IMR-90 (cell line): ENCODE data around the gene EDC4. TPM values are rescaled to one million over a fixed set of nuclear protein-coding genes. Genes with fewer than 3 reads are reported as not detected.

ENCODE experiments used
- ATAC-seq: fragments of 200-7000 bp; cut with Tn5 transposase; 2 replicates; pipeline ENCODE4 v1.9.1; 2020; ENCODE audit warnings: low read depth, mild to moderate bottlenecking, moderate library complexity
- BruUV-seq: library from RNA; stranded (reverse); fragments of 400-500 nt; replicated peaks from 2 replicates; lab custom pipeline; 2021; lab: Mats Ljungman, UMichigan
- CTCF ChIA-PET: fragments of 300-600 bp; formaldehyde crosslinking; extraction: SDS; loops from one replicate; lab custom pipeline; 2021; ENCODE audit warnings: antibody characterized with exemption; lab: Yijun Ruan, JAX
- POLR2A ChIA-PET: fragments of 300-600 bp; sonication (Branson Sonifier 250); formaldehyde crosslinking; loops from one replicate; lab custom pipeline; 2022; ENCODE audit warnings: antibody characterized with exemption; ENCODE audit not compliant: unreplicated experiment; lab: Charles Lee
- DNase-seq: peaks from one replicate; pipeline ENCODE4 v3.0.0; 2013
- H2AFZ ChIP-seq: replicated peaks from 2 replicates; pipeline ENCODE3; 2013; ENCODE audit warnings: low read length, mild to moderate bottlenecking; ENCODE audit not compliant: poor library complexity
- H2AK5ac ChIP-seq: 2 replicates; pipeline ENCODE4 v1.6.1; 2013; ENCODE audit warnings: low read depth, low read length, inconsistent platforms
- H2AK9ac ChIP-seq: replicated peaks from 2 replicates; pipeline ENCODE3; 2013; ENCODE audit warnings: mild to moderate bottlenecking, low read depth, low read length, moderate library complexity; ENCODE audit not compliant: poor library complexity
- H2BK120ac ChIP-seq: 2 replicates; pipeline ENCODE4 v1.6.1; 2013; ENCODE audit warnings: low read depth, low read length, inconsistent platforms
- H2BK15ac ChIP-seq: 3 replicates; pipeline ENCODE4 v1.6.1; 2013; ENCODE audit warnings: low read depth, low read length, inconsistent platforms
- H2BK20ac ChIP-seq: 2 replicates; pipeline ENCODE4 v1.6.1; 2013; ENCODE audit warnings: low read depth, mild to moderate bottlenecking, inconsistent platforms, low read length, moderate library complexity
- H2BK5ac ChIP-seq: 2 replicates; pipeline ENCODE4 v1.6.1; 2013; ENCODE audit warnings: mild to moderate bottlenecking, low read depth, low read length, inconsistent platforms; ENCODE audit not compliant: poor library complexity, severe bottlenecking
- H3K14ac ChIP-seq: replicated peaks from 2 replicates; pipeline ENCODE4 v1.6.1; 2013; ENCODE audit warnings: low read depth, low read length, inconsistent platforms
- H3K18ac ChIP-seq: 2 replicates; pipeline ENCODE4 v1.6.1; 2013; ENCODE audit warnings: low read depth, low read length, control low read depth
- H3K23ac ChIP-seq: 2 replicates; pipeline ENCODE4 v1.6.1; 2013; ENCODE audit warnings: low read depth, low read length, inconsistent platforms
- H3K27ac ChIP-seq: 2 replicates; pipeline ENCODE4 v1.5.1; 2013; ENCODE audit warnings: mild to moderate bottlenecking, control low read depth, low read length; ENCODE audit not compliant: insufficient read depth
- H3K27me3 ChIP-seq: 2 replicates; pipeline ENCODE4 v1.6.1; 2013; ENCODE audit warnings: low read length; ENCODE audit not compliant: control insufficient read depth, insufficient read depth
- H3K36me3 ChIP-seq: 2 replicates; pipeline ENCODE4 v1.6.1; 2013; ENCODE audit warnings: low read length, mixed read lengths; ENCODE audit not compliant: control insufficient read depth, insufficient read depth
- H3K4ac ChIP-seq: 2 replicates; pipeline ENCODE4 v1.6.1; 2013; ENCODE audit warnings: low read depth, low read length, inconsistent platforms
- H3K4me1 ChIP-seq: 2 replicates; pipeline ENCODE4 v1.6.1; 2013; ENCODE audit warnings: low read length, mixed read lengths; ENCODE audit not compliant: control insufficient read depth, insufficient read depth
- H3K4me2 ChIP-seq: 2 replicates; pipeline ENCODE4 v1.6.1; 2013; ENCODE audit warnings: low read depth, mild to moderate bottlenecking, control low read depth, low read length, moderate library complexity
- H3K4me3 ChIP-seq: 2 replicates; pipeline ENCODE4 v1.5.1; 2013; ENCODE audit warnings: low read depth, mild to moderate bottlenecking, control low read depth, low read length, moderate library complexity; ENCODE audit not compliant: insufficient read depth
- H3K56ac ChIP-seq: 2 replicates; pipeline ENCODE4 v1.6.1; 2013; ENCODE audit warnings: low read length, inconsistent platforms; ENCODE audit not compliant: insufficient read depth; ENCODE audit errors: extremely low read depth
- H3K79me1 ChIP-seq, 2 experiments: 2 replicates each; pipeline ENCODE4 v1.6.1; 2013; ENCODE audit warnings: low read length in 2 of 2, inconsistent platforms in 1 of 2, low read depth in 1 of 2
- H3K9ac ChIP-seq: 2 replicates; pipeline ENCODE4 v1.6.1; 2013; ENCODE audit warnings: low read depth, low read length, control low read depth
- H3K9me1 ChIP-seq: 2 replicates; pipeline ENCODE4 v1.6.1; 2013; ENCODE audit warnings: low read length, inconsistent platforms; ENCODE audit not compliant: insufficient read depth
- H3K9me3 ChIP-seq: 2 replicates; pipeline ENCODE4 v1.6.1; 2013; ENCODE audit warnings: low read length; ENCODE audit not compliant: control insufficient read depth, insufficient read depth
- H4K20me1 ChIP-seq: 2 replicates; pipeline ENCODE4 v1.6.1; 2013; ENCODE audit warnings: low read length, inconsistent platforms; ENCODE audit not compliant: insufficient read depth
- H4K5ac ChIP-seq: 2 replicates; pipeline ENCODE4 v1.6.1; 2013; ENCODE audit warnings: mild to moderate bottlenecking, low read depth, low read length, control low read depth
- H4K8ac ChIP-seq, 2 experiments: 2 replicates each; pipeline ENCODE4 v1.6.1; 2013; ENCODE audit warnings: low read depth in 2 of 2, low read length in 2 of 2, control low read depth in 1 of 2, inconsistent platforms in 1 of 2
- H4K91ac ChIP-seq: 2 replicates; pipeline ENCODE4 v1.6.1; 2013; ENCODE audit warnings: low read depth, low read length, inconsistent platforms; ENCODE audit not compliant: insufficient read depth
- BHLHE40 ChIP-seq: fragments of 150-350 bp; IDR thresholded peaks from 2 replicates; pipeline ENCODE4 v1.6.1; 2016; ENCODE audit warnings: mild to moderate bottlenecking, low read depth, low read length
- CHD1 ChIP-seq: IDR thresholded peaks from 2 replicates; pipeline ENCODE4 v1.6.1; 2012; ENCODE audit warnings: low read depth, low read length, improper control_type of control experiment
- FOS ChIP-seq: fragments of 150-350 bp; IDR thresholded peaks from 2 replicates; pipeline ENCODE4 v1.6.1; 2016; ENCODE audit warnings: low read depth, low read length
- MAZ ChIP-seq: IDR thresholded peaks from 2 replicates; pipeline ENCODE4 v1.6.1; 2012; ENCODE audit warnings: low read depth, mild to moderate bottlenecking, low read length, improper control_type of control experiment, moderate library complexity, borderline replicate concordance
- NFE2L2 ChIP-seq: fragments of 150-350 bp; IDR thresholded peaks from 2 replicates; pipeline ENCODE4 v1.6.1; 2016; ENCODE audit warnings: low read depth, mild to moderate bottlenecking, low read length
- POLR2A ChIP-seq: IDR thresholded peaks from 2 replicates; pipeline ENCODE4 v1.6.1; 2012; ENCODE audit warnings: mild to moderate bottlenecking, low read depth, low read length
- RAD21 ChIP-seq: IDR thresholded peaks from 2 replicates; pipeline ENCODE4 v1.6.1; 2012; ENCODE audit warnings: low read length, improper control_type of control experiment
- SMC3 ChIP-seq: fragments of 150-350 bp; IDR thresholded peaks from 2 replicates; pipeline ENCODE4 v1.6.1; 2016; ENCODE audit warnings: low read depth, mild to moderate bottlenecking, antibody characterized with exemption, low read length, moderate library complexity
- WGBS, 2 experiments: methylation state at CpG; one replicate each; pipeline versions ENCODE4 v1.1.5 to v1.1.7; 2013; ENCODE audit warnings: missing lambda C conversion rate in 2 of 2; ENCODE audit not compliant: insufficient read length in 1 of 2; ENCODE audit errors: extremely low coverage in 2 of 2; 5-methylcytosine and 5-hydroxymethylcytosine counted together
- dilution Hi-C: fragments of 300-500 bp; cut with HindIII; formaldehyde crosslinking; loops from one replicate; pipeline ENCODE4 v1.14.3; 2018; ENCODE audit warnings: low sequenced_read_pairs; ENCODE audit not compliant: unreplicated experiment
- in situ Hi-C: fragments of 300-500 bp; cut with MboI; formaldehyde crosslinking; loops from 3 replicates; pipeline ENCODE4 v1.14.3; 2019; ENCODE audit warnings: low sequenced_read_pairs, inconsistent platforms, mixed read lengths
- intact Hi-C: fragments of 100-400 bp; cut with micrococcal nuclease; formaldehyde crosslinking; loops from 2 replicates; pipeline ENCODE4 v1.10.0; 2022
- polyA plus RNA-seq, 3 experiments: library from polyadenylated mRNA; depleted of rRNA; stranded (reverse); fragments of >200 nt; gene quantifications; 2 replicates each; pipeline ENCODE4 v1.2.3, GENCODE V29; 2012; ENCODE audit warnings: low replicate concordance in 1 of 3
- total RNA-seq: library from RNA; depleted of rRNA; stranded (reverse); fragments of >200 nt; gene quantifications from 2 replicates; pipeline ENCODE4 v1.2.3, GENCODE V29; 2012
- TF ChIP-seq, protein P1 (sequence below): fragments of 150-350 bp; IDR thresholded peaks from 2 replicates; pipeline ENCODE4 v1.6.1; 2016; ENCODE audit warnings: low read depth, mild to moderate bottlenecking, low read length, moderate library complexity, borderline replicate concordance
- TF ChIP-seq, protein P2 (sequence below): fragments of 150-350 bp; IDR thresholded peaks from 2 replicates; pipeline ENCODE4 v1.6.1; 2017; ENCODE audit warnings: mild to moderate bottlenecking, antibody characterized with exemption, low read length, low read depth
- TF ChIP-seq, protein P3 (sequence below): conservative IDR thresholded peaks from 2 replicates; pipeline ENCODE4 v1.5.1; 2012; ENCODE audit warnings: mild to moderate bottlenecking, low read depth, low read length, improper control_type of control experiment

Gene EDC4
- total and polyA plus RNA-seq, 2 of the 4 experiments (the other 2 are of a cell fraction) = 33.2 to 64.0 TPM

DNA sequence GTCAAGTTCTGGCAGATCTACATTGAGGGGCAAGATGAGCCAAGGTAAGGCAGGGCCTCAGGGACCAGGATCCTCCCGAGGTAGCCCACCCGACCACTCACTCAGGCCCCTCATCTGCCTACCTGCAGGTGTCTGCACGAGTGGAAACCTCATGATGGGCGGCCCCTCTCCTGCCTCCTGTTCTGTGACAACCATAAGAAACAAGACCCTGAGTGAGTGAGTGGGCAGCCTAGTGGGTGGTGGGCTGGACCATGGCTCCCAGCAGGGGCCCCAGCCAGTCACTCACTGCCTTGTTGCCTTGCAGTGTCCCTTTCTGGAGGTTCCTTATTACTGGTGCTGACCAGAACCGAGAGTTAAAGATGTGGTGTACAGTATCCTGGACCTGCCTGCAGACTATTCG lies 5.4 kb downstream of the EDC4 start:
- Histone ChIP-seq H3K36me3 (peaks cover 74% of the 10 kb centered on the region), H2AFZ (no peak overlapping the region), H2AK5ac (no peak overlapping the region), H3K79me1 (peaks cover 19 to 49% of the 10 kb centered on the region in 2 experiments), H3K27ac (no peak overlapping the region), H3K4me1 (peaks cover 8% of the 10 kb centered on the region), H3K9me1 (peaks cover 18% of the 10 kb centered on the region), H3K18ac (no peak overlapping the region), H3K9ac (no peak overlapping the region), H3K56ac (no peak overlapping the region), H4K91ac (no peak overlapping the region), H3K4me2 (no peak overlapping the region), H2BK120ac (no peak overlapping the region), H3K4me3 (no peak overlapping the region), H3K27me3 (no peaks in the 10 kb centered on the region), H4K8ac (no peak overlapping the region), H3K23ac (no peak overlapping the region), H4K5ac (no peak overlapping the region), H2BK15ac (no peak overlapping the region), H2BK20ac (no peak overlapping the region), H3K9me3 (no peaks in the 10 kb centered on the region), H3K14ac (no peak overlapping the region), H2AK9ac (peak overlapping the region; percentile 10), H2BK5ac (no peak overlapping the region), H4K20me1 (peaks cover 50% of the 10 kb centered on the region), H3K4ac (no peak overlapping the region)
- ATAC-seq = no peak
- TF ChIP-seq CHD1 (no peak), BHLHE40 (no peak), MAZ (no peak), SMC3 (no peak), FOS (no peak), NFE2L2 (no peak), RAD21 (no peak), POLR2A (no peak)
- TF ChIP-seq, protein P1, sequence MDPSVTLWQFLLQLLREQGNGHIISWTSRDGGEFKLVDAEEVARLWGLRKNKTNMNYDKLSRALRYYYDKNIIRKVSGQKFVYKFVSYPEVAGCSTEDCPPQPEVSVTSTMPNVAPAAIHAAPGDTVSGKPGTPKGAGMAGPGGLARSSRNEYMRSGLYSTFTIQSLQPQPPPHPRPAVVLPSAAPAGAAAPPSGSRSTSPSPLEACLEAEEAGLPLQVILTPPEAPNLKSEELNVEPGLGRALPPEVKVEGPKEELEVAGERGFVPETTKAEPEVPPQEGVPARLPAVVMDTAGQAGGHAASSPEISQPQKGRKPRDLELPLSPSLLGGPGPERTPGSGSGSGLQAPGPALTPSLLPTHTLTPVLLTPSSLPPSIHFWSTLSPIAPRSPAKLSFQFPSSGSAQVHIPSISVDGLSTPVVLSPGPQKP = no peak
- TF ChIP-seq, protein P2, sequence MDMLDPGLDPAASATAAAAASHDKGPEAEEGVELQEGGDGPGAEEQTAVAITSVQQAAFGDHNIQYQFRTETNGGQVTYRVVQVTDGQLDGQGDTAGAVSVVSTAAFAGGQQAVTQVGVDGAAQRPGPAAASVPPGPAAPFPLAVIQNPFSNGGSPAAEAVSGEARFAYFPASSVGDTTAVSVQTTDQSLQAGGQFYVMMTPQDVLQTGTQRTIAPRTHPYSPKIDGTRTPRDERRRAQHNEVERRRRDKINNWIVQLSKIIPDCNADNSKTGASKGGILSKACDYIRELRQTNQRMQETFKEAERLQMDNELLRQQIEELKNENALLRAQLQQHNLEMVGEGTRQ = no peak
- TF ChIP-seq, protein P3, sequence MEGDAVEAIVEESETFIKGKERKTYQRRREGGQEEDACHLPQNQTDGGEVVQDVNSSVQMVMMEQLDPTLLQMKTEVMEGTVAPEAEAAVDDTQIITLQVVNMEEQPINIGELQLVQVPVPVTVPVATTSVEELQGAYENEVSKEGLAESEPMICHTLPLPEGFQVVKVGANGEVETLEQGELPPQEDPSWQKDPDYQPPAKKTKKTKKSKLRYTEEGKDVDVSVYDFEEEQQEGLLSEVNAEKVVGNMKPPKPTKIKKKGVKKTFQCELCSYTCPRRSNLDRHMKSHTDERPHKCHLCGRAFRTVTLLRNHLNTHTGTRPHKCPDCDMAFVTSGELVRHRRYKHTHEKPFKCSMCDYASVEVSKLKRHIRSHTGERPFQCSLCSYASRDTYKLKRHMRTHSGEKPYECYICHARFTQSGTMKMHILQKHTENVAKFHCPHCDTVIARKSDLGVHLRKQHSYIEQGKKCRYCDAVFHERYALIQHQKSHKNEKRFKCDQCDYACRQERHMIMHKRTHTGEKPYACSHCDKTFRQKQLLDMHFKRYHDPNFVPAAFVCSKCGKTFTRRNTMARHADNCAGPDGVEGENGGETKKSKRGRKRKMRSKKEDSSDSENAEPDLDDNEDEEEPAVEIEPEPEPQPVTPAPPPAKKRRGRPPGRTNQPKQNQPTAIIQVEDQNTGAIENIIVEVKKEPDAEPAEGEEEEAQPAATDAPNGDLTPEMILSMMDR = no peak
- in situ Hi-C loops = no loop called here
- 100% methylated on average over 1 of the region's 6 CpGs; no CpG with 5 or more reads in 1 of the 2 experiments for WGBS, 2 experiments
- no peak for DNase-seq
- ChIA-PET CTCF (no interaction called here), POLR2A (no interaction called here)
- BruUV-seq = no TSS peak
- intact Hi-C loops = no loop called here
- dilution Hi-C loops = no loop called here
